OCI-LY1 (cell line): Measurements from ENCODE around the gene RASAL3.

Experiments
- CTCF ChIP-seq: fragments of 200-600 bp; sonication (generic), shearing (Covaris generic); IDR thresholded peaks from 2 replicates; pipeline ENCODE4 v1.5.1; 2017; ENCODE audit warnings: mild to moderate bottlenecking, antibody characterized with exemption, low read length, moderate library complexity, mixed read lengths
- EZH2 ChIP-seq: fragments of 200-600 bp; sonication (generic), shearing (Covaris generic); IDR thresholded peaks from 2 replicates; pipeline ENCODE4 v1.8.0; 2017; ENCODE audit warnings: borderline replicate concordance, mixed run types, mild to moderate bottlenecking, antibody characterized with exemption, low read length, moderate library complexity, mixed read lengths

DNA sequence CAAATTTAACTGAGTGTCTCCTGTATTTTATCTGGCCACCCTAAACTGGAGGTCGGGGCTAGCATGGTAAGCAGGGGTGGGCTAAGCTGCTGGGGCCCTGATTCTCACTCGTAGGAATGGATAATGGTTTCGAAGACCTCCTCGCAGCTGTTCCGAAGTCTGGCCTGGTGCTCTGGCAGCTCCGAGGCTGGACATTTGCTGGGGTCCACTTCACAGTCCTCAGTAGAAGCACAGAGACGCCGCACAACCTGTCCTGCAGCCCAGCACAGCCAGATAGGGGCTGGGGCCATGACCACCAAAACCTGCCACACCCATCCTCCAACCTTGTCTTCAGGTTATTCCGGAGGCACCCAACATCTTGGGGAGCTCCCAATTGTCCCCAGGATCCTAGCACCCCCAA lies 8.3 kb downstream of the RASAL3 start:
- TF ChIP-seq CTCF = no peak
- no peak for TF ChIP-seq EZH2
